ENCODE results near the gene ABCF2.

Gene ABCF2

DNA sequence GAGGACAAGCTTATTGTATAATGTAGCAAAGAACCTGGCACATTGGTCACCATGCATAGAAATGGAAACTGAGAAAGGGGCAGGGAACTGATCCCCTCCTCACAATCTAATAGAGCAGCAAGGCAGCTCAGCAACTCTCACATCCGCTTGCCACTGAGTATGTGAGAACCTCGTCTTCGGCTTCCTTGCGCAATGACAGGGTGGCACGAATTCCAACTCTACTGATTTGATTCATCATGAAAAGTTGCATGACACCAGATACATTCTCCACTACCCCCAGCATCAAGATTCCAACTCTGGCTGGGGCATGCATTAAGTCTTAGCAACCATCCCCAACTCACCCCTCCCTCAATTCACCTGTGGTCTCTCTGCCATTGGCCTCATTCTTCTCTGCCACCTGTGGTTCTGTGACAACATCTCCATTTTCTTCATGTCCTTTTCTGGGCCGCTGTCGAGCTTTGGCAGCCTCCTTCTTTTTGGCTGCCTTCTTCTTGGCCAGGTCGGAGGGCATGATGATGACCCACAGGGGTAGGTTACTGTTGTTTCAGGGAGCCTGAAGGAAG lies 976 bp downstream of the ABCF2 start:
- no peak for DNase-seq (ENCODE audit: low read depth)

DNA sequence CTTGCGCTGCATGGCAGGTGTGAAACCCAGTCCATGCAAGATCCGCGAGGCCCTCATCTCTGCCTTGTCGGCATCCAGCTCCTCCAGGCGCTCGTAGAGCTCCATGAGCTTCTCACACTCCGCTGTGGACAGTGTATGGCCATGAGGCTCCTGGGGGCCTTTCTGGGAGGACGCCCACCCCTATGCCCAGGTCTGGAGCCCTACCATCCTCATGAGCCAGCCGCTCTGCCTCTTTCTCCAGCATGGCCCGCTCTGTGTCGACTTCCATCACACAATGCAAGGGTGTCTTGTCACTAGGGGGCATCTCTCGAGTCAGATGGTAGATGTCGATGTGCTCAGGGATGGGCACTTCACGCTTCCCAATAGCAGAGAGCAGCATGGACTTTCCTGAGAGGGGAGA lies 3.3 kb downstream of the ABCF2 start:
- DNase-seq (ENCODE audit: low read depth), result no peak

DNA sequence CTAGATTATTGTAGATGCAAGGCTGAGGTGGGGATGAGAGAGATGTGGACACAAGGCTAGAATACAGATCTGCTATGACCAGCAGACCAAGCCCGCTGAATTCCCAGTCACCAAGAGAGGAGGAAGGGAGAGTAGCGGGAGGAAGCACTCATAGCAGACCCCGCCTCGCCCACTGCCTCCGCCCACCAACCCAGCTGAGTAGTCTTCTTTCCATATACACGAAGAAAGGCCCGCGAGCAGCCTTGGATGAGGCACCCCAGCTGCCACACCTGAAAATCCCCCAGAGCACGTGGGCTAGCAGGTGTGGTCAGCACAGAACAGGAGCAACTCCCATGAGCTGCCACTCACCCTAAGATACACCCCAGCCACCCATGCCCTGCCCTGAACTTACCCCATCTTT lies 8.8 kb downstream of the ABCF2 start:
- DNase-seq (ENCODE audit: low read depth), result no peak

DNA sequence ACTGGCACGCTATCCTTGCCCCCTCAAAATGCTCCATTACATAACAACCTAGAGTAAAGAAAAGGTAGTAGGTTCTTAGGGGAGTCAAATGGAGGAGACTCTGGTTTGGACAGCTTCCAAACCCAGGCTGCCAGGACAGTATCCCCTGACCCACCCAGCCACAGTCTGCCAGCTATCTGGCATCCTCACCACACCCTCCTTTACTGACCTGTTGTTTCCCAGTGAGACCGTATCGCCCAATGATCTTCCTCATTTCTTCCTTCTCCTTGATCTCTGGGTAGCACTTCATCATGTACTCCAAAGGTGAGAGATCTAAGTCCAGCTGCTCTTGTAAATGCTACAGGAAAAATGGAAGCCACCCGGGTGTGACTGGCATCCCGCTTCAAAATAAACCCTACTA lies 11.6 kb downstream of the ABCF2 start:
- no peak for DNase-seq (ENCODE audit: low read depth)

DNA sequence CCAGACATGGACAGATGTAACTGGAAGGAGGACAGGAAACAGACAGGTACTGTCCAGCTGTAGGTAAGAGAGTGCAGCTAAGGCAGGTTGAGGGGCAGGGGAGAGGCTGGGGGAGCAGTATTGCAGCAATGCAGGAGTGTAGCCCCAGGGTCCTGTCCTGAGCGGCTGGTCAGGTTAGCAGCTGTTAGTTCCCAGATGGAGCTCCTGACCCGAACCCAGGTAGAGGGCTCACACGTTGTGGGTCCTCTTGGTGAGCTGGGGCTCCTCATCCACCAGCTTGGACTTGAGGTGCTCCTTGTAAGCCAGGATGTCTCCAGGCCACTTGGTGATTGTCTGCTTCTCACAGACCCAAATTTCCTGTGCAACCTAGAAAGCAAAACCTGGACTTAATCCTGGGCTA lies 13.2 kb downstream of the ABCF2 start:
- DNase-seq (ENCODE audit: low read depth), result no peak

DNA sequence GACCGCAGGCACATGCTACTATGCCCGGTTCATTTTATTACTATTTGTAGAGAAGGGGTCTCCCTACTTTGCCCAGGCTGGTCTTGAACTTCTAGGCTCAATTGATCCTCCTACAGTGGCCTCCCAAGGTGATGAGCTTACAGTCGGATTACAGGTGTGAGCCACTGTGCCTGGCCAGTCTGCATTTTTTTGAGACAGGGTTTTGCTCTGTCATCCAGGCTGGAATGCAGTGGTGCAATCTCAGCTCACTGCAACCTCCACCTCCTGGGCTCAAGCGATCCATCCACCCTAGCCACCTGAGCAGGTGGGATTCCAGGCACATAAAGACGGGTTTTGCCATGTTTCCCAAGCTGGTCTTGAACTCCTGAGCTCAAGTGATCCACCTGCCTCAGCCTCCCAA lies 14.4 kb downstream of the ABCF2 start:
- DNase-seq (ENCODE audit: low read depth), result no peak

DNA sequence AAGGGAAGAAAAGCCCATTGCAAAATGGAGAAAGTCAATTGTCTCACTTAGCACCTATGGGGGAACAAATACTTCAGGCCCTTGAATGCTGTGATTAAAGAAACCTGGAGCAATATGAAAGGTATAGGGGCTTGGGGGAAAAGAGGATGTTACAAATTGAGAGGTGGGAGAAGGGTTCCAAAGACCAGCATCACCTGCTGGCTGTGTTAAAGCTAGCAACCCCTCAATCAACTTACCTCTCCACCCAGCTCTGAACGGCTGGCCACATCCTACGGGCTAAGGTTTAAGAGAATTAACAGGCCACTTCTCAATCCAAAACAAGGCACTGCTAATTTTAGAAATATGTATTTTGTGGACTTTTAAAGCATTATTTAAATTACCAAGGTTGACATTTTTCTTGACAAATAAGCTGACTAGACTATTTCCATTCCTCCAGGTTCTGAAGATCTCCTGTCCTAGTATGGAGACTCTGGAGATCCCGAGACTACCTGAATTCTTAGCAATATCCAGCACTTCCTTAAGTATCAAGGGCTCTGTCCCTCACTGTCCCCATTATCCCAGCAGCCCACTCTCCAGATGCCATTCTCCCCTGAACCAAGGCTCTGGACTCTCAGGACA lies 15.7 kb downstream of the ABCF2 start:
- DNase-seq (ENCODE audit: low read depth), result no peak

DNA sequence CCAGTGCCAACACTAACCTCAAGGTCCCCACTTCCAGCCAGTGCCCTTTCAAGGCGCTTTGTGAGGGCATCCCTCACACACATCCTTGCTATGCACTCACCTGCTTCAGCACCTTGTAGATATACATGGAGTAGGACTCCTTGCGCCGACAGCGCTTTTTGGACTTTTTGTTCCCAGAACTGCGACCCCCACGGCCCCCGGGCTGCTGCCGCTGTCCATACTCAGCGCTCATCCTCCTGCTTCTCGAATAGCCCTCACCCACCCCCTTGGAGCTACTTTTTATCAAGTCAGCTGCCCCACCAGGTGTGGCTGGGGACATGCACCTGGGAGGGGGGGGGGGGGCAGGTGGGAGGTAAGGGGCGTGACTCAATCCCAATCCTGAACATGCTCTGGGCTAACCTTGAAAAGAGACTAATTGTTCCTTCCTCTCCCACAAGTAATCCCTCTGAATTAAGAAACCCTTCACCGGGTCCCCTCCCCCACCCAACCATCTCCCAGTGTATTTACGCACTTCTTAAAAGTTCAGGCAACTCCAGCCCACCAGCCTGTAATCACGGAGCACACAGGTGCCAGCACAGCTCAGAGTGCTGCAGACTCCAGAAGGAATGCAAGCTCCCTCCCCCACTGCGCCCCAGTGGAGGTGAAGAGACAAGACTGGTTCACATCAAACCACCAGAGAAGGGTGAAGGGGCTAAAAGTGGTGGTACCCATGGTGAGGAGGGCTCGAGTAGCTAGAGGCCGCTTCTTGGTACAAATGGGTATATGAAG lies 16.7 kb downstream of the ABCF2 start, which contains the start of gene H2BK1:
Gene H2BK1, minus strand, starts transcription at position 402 of the 768 bp plus-strand sequence. Its CDS starts 170 bp downstream, at position 232.
- DNase-seq (ENCODE audit: low read depth), result no peak

DNA sequence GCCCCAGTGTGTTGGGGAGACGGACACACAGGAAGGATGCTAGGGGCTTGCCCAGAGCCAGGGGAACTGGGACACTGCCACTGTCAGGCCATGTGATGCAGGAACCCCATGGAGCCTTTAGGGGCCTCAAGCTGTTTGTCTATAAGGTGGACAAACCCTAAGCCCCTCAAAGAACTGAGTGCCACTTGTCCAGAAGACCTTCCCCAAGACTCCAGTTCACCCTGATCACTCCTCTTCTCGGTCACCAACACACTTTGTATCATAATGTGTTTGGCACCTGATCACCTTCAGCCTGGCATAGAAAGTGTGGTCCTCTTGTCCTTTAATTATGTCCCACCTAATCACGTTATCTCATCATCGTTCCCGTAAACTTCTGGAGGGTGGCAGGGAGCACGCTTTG lies 17.4 kb downstream of the ABCF2 start:
- DNase-seq (ENCODE audit: low read depth), result no peak

DNA sequence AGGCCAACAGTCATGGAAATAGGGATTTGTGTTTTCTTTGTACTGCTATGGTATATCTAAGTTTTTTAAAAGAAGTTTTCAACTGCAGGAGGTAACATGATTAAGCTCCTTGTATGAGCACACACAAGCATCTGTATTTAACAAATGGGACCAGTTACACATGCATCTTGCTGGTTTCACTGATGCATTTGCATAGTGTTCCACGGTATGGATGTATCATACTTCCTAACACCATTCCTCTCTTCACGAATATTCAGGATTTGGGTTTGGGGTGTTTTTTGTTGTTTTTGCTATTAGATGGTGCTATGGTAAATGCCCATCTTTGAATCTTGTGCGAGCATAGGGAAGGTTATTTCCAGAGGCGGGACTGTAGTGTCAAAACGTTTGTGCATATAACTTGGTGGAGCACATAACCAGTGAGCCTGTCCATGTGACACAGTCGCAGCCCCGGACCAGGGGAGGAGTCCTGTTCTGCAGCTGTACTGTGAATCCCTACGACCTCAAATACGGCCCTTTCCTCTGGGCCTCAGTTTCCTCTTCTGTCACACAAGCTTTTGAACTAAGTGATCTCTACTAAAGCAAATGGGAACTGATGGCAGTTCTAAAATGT lies 18.6 kb downstream of the ABCF2 start:
- no peak for DNase-seq (ENCODE audit: low read depth)

DNA sequence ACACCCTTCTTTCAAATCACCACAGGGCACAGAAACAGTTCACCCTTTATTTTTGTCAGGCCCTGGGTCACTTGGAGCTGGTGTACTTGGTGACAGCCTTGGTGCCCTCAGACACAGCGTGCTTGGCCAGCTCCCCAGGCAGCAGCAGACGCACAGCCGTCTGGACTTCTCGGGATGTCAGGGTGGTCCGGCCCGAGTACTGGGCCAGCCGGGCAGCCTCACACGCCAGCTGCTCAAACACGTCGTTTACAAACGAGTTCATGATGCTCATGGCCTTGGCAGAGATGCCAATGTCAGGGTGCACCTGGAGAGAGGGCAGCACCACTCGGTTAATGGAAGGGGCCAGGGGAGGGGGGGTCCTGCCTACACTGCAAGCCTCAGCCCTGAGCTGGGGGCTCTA lies 19.2 kb downstream of the ABCF2 start:
- DNase-seq (ENCODE audit: low read depth), result no peak

DNA sequence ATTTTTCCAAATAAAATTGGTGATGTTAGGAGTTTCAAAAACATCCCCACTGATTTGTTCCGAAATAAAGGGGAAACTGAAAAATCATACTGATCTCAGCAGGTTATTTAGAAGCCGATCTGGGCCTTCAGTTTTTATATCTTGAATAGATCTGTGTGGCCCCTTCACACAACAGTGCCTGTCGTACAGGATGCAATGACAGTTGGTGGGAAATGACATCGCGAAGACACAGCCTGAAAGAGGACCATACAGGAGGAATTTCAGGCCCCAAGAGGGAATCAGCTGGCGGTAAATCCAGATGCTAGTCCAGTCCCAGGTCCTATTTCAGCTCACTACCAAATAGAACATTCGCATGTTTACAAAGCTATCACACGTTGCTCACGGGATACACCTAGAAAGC lies 19.7 kb downstream of the ABCF2 start:
- DNase-seq (ENCODE audit: low read depth), result no peak

DNA sequence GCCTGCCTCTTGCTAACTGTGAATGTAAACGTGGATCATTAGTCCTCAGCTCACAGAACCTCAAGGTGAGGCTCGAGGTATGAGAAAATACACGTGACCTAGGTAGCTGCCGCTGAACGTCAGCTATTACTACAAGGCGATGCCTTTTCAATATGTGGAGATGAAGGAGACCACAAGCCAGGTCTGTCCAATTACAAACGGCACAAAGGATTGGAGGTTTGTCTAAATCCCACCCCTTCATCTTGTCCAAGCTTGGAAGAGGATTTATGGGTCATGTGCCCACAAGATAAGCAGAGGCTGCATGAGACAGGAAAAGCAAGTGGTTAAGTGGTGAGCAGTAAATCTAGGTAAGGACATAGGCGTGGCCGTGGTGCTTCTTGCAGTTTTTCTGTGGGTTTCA lies 20.1 kb downstream of the ABCF2 start:
- no peak for DNase-seq (ENCODE audit: low read depth)

DNA sequence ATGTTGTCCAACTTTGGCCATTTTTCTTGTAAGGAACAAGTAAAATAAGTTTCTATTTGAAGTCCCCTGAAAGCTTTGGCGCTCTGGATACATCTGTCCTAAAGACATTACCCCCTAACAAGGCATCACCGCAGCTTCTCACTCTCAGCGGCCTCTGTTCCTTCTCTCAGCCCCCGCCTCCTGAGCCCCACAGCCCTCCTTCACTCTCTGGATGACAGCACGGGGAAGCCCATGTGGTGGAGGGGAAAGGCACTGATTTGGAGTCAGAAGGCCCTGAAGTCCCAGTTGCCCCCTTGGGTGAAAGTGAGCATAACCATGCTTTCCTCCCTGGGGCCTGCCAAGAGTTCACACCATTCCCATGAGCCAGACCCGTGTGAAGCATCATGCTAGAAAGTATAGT lies 21.3 kb downstream of the ABCF2 start:
- no peak for DNase-seq (ENCODE audit: low read depth)

DNA sequence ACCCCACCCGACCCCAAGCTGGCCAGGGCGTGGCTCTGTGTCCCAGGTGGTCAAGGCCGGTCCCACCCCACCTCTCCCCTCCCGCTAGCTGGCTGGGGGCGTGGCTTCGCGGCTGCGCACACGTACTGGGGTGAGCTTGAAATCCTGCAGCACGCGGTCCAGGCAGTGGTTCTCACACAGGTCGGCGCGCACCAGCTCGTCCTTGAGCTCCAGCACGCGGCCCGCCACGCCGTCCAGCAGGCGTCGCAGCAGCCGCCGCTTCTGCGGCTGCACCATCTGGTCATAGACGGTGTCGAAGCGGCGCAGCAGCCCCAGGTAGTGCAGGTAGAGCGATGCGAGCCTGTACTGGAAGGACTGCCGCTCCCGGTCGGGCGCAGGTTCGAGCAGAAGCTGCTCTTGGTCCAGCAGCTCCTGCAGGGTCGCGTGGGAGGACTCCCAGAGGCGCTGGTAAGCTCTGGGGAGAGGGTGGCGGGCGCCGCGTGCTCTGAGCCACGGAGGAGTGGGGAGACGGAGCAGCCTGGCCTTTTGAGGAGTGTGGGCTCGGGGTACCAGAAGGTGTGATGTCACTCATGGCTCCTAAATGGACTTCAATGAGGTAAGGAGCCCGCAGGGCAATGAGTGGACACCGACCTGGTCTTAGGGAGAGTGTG lies 22.5 kb downstream of the ABCF2 start:
- no peak for DNase-seq (ENCODE audit: low read depth)

DNA sequence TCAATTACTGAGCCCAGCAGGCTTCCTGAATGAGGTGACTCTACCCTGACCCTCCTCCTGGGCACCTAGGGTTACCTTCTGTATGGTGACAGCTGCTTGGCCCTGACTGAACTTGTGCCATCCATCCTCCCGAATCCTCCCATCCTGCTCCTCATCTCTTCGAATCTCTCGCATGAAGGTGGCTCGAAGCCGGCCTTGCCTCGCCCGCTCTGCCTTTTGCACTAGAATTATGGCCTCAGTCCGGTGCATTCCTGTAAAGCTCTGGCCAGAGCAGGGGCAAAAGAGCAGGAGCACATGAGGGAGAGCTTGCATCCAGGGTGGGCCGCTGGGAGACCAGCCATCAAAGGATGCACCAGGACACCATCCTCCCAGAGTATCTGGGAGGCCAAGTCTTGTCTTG lies 24.2 kb downstream of the ABCF2 start:
- DNase-seq (ENCODE audit: low read depth), result no peak

DNA sequence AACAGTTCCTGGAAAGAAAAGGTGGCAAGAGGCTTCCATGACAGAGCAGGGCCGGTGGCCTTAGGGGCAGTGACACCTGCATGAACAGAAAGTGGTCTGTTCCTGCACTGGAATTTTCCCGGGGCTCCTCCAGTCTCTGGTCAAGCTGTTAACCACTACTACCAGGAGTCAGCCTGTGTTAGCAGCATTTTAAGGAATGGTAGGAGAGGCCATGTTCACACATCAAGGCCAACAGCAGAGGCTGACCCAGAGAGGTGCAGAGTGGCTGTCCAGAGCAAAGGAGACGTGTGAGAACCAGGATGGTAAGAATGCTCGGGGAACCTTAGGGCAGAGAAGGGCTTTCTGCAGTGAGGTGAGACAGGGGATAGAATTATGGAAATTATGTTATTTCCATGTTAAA lies 25.3 kb downstream of the ABCF2 start:
- no peak for DNase-seq (ENCODE audit: low read depth)

DNA sequence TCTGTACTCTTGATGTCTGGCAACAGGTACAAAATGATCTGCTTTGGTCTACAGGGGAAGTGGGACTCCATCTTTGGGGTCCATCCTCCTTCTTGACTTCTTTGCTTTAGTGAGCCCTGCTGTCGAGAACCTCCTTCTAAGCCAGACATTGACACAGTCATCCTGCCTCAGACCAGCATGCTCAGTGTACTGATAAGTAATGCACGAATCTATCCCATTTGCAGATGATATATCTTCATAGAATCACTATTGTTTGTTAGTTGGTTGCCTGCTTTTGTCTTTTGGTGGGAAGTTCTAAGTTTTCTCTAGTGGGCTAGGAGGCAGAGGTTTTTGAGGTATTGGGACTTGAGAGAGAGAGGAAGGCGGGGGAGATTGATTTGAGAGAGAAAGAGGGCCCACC lies 25.7 kb downstream of the ABCF2 start:
- DNase-seq (ENCODE audit: low read depth), result no peak

DNA sequence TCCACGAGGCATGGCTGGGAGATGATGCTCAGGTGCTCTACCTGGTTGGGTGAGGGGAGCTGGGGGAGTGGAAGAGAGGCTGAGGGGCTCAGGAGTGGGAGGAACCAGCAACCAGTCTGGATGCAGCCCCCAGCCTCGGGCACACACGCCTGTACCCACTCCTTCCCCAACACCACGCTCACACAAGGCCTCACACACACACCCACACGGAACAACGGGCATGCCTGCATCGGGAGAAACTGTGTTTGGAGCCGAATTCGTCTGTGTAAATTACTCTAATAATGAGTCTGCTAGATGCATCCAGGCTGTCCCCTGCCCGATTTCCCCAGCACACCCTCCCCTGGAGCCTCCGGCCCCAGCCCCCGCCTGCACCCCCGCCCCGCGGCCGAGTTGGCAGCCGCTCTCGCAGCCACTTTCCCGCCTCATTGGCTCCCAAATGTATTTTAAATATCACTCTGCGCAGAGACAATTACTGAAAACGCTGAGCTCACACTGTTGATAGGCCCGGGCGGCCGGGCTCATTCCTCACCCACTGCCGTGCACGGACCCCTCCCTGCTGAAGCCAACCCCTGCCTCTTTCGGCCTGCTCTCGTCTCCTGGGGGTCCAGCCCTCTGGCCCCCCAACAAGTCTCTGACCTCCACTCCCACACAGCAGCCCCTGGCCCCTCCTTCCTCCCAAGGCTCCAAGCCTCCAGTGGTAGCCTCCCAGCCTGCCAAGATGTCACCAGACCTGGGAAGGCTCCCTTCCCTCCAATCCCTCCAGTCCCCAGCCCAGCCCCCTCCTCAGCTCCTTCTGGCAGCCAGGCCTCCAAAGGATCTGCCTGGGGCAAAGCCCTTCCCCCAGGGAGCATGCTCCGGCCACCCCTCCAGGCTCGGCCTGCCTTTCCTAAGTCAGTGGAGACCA lies 27.8 kb downstream of the ABCF2 start:
- DNase-seq (ENCODE audit: low read depth), result no peak

DNA sequence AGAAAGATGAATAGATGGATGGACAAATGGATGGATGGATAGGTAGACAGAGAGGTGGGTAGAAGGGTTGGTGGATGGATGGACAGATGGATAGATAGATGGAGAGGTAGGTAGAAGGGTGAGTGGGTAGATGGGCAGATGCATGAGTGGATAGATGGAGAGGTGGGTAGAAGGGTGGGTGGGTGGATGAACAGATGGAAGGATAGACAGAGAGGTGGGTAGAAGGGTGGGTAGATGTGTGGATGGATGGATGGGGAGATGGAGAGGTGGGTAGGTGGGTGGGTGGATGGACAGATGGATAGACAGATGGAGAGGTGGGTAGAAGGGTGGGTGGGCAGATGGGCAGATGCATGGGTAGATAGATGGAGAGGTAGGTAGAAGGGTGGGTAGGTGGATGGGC lies 29.1 kb downstream of the ABCF2 start:
- DNase-seq (ENCODE audit: low read depth), result no peak

DNA sequence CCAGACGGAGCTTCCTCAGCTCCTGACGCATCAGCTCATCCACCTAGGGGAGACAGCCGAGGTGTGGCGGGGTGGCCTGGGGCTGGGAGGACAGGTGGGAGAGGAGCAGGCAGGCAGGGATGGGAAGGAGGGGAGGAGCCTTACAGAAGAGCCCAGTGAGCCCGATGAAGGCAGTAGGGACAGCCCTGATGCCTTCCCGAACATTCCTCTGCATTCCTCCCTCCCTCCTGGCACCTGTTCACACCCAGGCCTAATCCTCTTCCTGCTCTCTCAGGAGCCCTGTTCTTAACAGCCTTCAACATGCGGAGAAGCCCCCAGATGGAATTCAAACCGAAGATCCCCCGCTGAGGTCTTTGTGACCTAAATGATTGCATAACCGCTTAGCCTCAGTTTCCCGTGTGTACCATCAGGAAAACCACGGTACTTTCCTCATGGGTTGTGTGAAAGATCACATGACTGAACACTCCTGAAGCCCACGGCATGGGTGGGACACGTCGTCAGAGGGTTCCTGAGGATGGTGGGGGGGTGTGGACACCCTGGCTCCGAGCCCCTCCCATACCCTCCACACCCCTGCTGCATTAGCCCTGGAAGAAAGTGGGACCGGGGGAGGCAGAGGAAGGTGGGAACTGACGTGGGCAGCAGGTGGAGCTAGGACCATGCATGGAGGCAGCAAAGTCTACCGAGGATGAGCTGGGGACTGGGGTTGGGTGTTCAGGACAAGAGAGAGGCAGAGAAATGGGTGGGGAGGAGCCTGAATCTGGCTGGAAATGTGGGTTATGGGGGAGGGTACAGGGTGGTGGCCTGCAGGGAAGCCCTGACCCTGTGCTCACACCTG lies 31.2 kb downstream of the ABCF2 start:
- DNase-seq (ENCODE audit: low read depth), result no peak

Data from stimulated activated CD8-positive, alpha-beta memory T cell treated with anti-CD3 and anti-CD28 coated beads, Interleukin-15, amount 100 ng/mL, for 24 hours (primary cell).